22Rv1 (cell line): ENCODE results near the gene TMEM232.

Source experiments
- CTCF ChIP-seq: fragments of 450-650 bp; IDR thresholded peaks from 2 replicates; pipeline ENCODE4 v1.5.1; 2017; ENCODE audit warnings: mild to moderate bottlenecking
- ZFX ChIP-seq: fragments of 450-650 bp; IDR thresholded peaks from 2 replicates; pipeline ENCODE4 v1.6.1; 2017; ENCODE audit warnings: antibody characterized with exemption, borderline replicate concordance

GRCh38 chr5:110751902-110752762 is 25.7 kb upstream of the TMEM232 start:
- no peak for TF ChIP-seq CTCF
- no peak for TF ChIP-seq ZFX
